ENCODE results near the gene SGCD. TPM values are rescaled to one million over a fixed set of nuclear protein-coding genes. Genes with fewer than 3 reads are reported as not detected.

Gene SGCD
- total RNA-seq, 1 donor from 2014 or later: 8.8 TPM

- DNase-seq (ENCODE audit: extremely low spot score, unreplicated experiment): no peak
- Mint-ChIP-seq H3K36me3 (no peaks in the 10 kb centered on the region), H3K27me3 (no peaks in the 10 kb centered on the region), H3K27ac (no peak overlapping the region), H3K4me3 (no peak overlapping the region), H3K9me3 (no peaks in the 10 kb centered on the region), H3K4me1 (ENCODE audit: unreplicated experiment) (no peaks in the 10 kb centered on the region)
- TF ChIP-seq CTCF (conservative IDR thresholded peaks at IDR 0.05): no peak
These were observed 13.9 kb downstream of the SGCD start for GRCh38 chr5:156340893-156341292.

GRCh38 chr5:156350256-156350655, 23.3 kb downstream of the SGCD start:
- Mint-ChIP-seq H3K27me3 (no peaks in the 10 kb centered on the region), H3K27ac (no peak overlapping the region), H3K36me3 (no peaks in the 10 kb centered on the region), H3K4me1 (ENCODE audit: unreplicated experiment) (peaks cover 5% of the 10 kb centered on the region), H3K9me3 (no peaks in the 10 kb centered on the region), H3K4me3 (no peak overlapping the region)
- TF ChIP-seq CTCF (conservative IDR thresholded peaks at IDR 0.05): no peak
- no peak for DNase-seq (ENCODE audit: extremely low spot score, unreplicated experiment)

GRCh38 chr5:156351423-156351822, 24.5 kb downstream of the SGCD start:
- DNase-seq (ENCODE audit: extremely low spot score, unreplicated experiment): no peak
- H3K36me3 Mint-ChIP-seq: no peaks in the 10 kb centered on the region
- no peaks in the 10 kb centered on the region for H3K9me3 Mint-ChIP-seq
- H3K27me3 Mint-ChIP-seq: no peaks in the 10 kb centered on the region
- TF ChIP-seq CTCF (conservative IDR thresholded peaks at IDR 0.05): no peak
- H3K4me3 Mint-ChIP-seq: no peak overlapping the region
- H3K4me1 Mint-ChIP-seq (ENCODE audit: unreplicated experiment): peaks cover 5% of the 10 kb centered on the region
- no peak overlapping the region for H3K27ac Mint-ChIP-seq

- Mint-ChIP-seq H3K9me3 (no peaks in the 10 kb centered on the region), H3K4me1 (ENCODE audit: unreplicated experiment) (peaks cover 5% of the 10 kb centered on the region), H3K4me3 (no peak overlapping the region), H3K27me3 (no peaks in the 10 kb centered on the region), H3K27ac (no peak overlapping the region), H3K36me3 (no peaks in the 10 kb centered on the region)
- no peak for DNase-seq (ENCODE audit: extremely low spot score, unreplicated experiment)
- no peak for TF ChIP-seq CTCF (conservative IDR thresholded peaks at IDR 0.05)
These were observed 27.6 kb downstream of the SGCD start for GRCh38 chr5:156354571-156354970.

GRCh38 chr5:156356238-156356637, 29.3 kb downstream of the SGCD start:
- no peak for TF ChIP-seq CTCF (conservative IDR thresholded peaks at IDR 0.05)
- DNase-seq (ENCODE audit: extremely low spot score, unreplicated experiment): no peak
- no peak overlapping the region for H3K4me3 Mint-ChIP-seq
- no peak overlapping the region for H3K27ac Mint-ChIP-seq
- H3K9me3 Mint-ChIP-seq: no peaks in the 10 kb centered on the region
- no peaks in the 10 kb centered on the region for H3K27me3 Mint-ChIP-seq
- no peaks in the 10 kb centered on the region for H3K36me3 Mint-ChIP-seq
- H3K4me1 Mint-ChIP-seq (ENCODE audit: unreplicated experiment): peaks cover 5% of the 10 kb centered on the region

- DNase-seq (ENCODE audit: extremely low spot score, unreplicated experiment): no peak
- Mint-ChIP-seq H3K4me1 (ENCODE audit: unreplicated experiment) (no peaks in the 10 kb centered on the region), H3K9me3 (no peaks in the 10 kb centered on the region), H3K36me3 (no peaks in the 10 kb centered on the region), H3K27ac (no peak overlapping the region), H3K27me3 (no peaks in the 10 kb centered on the region), H3K4me3 (no peak overlapping the region)
- no peak for TF ChIP-seq CTCF (conservative IDR thresholded peaks at IDR 0.05)
These were observed 32.5 kb downstream of the SGCD start for GRCh38 chr5:156359476-156359875.

Measured in type B pancreatic cell (in vitro differentiated cells).